Esophagus squamous epithelium (tissue), 4 donors: ENCODE data around the gene TPST1.
"Not testable (repeated sequence)": the region's sequence is repeated elsewhere in the genome, so short reads cannot be mapped to it uniquely, and the experiment has no call there.

ENCODE experiments used
- POLR2A ChIP-seq, 4 donors: fragments of 450-650 bp; IDR thresholded peaks; one replicate each; pipeline ENCODE4 v1.6.1; 2017; ENCODE audit warnings: antibody characterized with exemption in 4 of 4, mild to moderate bottlenecking in 4 of 4, moderate library complexity in 3 of 4
- TF ChIP-seq, protein P1 (sequence below), 6 experiments: fragments of 450-650 bp in 4 of 6; fragments of 200-600 bp in 2 of 6; sonication (generic) in 2 of 6; IDR thresholded peaks; one replicate each; pipeline ENCODE4 v1.5.1; 2016 to 2019; ENCODE audit warnings: antibody characterized with exemption in 6 of 6, mild to moderate bottlenecking in 4 of 6, moderate library complexity in 4 of 6

- not testable (repeated sequence) for TF ChIP-seq POLR2A (IDR thresholded peaks at IDR 0.05)
- TF ChIP-seq, protein P1, sequence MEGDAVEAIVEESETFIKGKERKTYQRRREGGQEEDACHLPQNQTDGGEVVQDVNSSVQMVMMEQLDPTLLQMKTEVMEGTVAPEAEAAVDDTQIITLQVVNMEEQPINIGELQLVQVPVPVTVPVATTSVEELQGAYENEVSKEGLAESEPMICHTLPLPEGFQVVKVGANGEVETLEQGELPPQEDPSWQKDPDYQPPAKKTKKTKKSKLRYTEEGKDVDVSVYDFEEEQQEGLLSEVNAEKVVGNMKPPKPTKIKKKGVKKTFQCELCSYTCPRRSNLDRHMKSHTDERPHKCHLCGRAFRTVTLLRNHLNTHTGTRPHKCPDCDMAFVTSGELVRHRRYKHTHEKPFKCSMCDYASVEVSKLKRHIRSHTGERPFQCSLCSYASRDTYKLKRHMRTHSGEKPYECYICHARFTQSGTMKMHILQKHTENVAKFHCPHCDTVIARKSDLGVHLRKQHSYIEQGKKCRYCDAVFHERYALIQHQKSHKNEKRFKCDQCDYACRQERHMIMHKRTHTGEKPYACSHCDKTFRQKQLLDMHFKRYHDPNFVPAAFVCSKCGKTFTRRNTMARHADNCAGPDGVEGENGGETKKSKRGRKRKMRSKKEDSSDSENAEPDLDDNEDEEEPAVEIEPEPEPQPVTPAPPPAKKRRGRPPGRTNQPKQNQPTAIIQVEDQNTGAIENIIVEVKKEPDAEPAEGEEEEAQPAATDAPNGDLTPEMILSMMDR (IDR thresholded peaks at IDR 0.05), result not testable (repeated sequence)
Observed at GRCh38 chr7:66175006-66175405, 30.1 kb upstream of the TPST1 start.
